Measurements from ENCODE around the gene ZBTB24. TPM values are rescaled to one million over a fixed set of nuclear protein-coding genes. Genes with fewer than 3 reads are reported as not detected.

The ZBTB24 gene
- total and polyA plus RNA-seq, 2 of the 13 experiments (the other 11 are each of a cell fraction or from before 2014, with no cell fraction given): 1.5 to 6.2 TPM

GRCh38 chr6:109441069-109441816 is 41.8 kb downstream of the ZBTB24 start (continued):
- peak; percentile 54; the same call in 1 of the 2 replicates for TF ChIP-seq PRDM15 (CRISPR knock-in tag; IDR thresholded peaks at IDR 0.05)
- no peak for TF ChIP-seq ZBTB49 (CRISPR knock-in tag; IDR thresholded peaks at IDR 0.05; ENCODE audit: borderline replicate concordance)
- no peak for TF ChIP-seq ZNF841 (CRISPR knock-in tag; IDR thresholded peaks at IDR 0.05; ENCODE audit: borderline replicate concordance)
- no peak for TF ChIP-seq ATF7-NPFF (CRISPR knock-in tag; IDR thresholded peaks at IDR 0.05; ENCODE audit: low read depth)
- TF ChIP-seq DNMT1 (CRISPR knock-in tag; IDR thresholded peaks at IDR 0.05): no peak
- TF ChIP-seq ZNF776 (CRISPR knock-in tag; IDR thresholded peaks at IDR 0.05): no peak; the same call in 1 of the 2 replicates
- TF ChIP-seq ZNF276 (CRISPR knock-in tag; IDR thresholded peaks at IDR 0.05; ENCODE audit: low read depth): no peak
- no peak for TF ChIP-seq SKIL (CRISPR knock-in tag; IDR thresholded peaks at IDR 0.05; ENCODE audit: borderline replicate concordance)
- no peak for TF ChIP-seq ZNF670 (CRISPR knock-in tag; IDR thresholded peaks at IDR 0.05; ENCODE audit: borderline replicate concordance)
- no peak for TF ChIP-seq ATM (IDR thresholded peaks at IDR 0.05; ENCODE audit: borderline replicate concordance)
- TF ChIP-seq IKZF5 (CRISPR knock-in tag; IDR thresholded peaks at IDR 0.05): no peak
- peak; percentile 77 for TF ChIP-seq ZNF605 (CRISPR knock-in tag; IDR thresholded peaks at IDR 0.05)
- TF ChIP-seq ZKSCAN8 (CRISPR knock-in tag; IDR thresholded peaks at IDR 0.05; ENCODE audit: borderline replicate concordance): no peak
